Loucy (cell line): ENCODE measurements around the gene PPP1R16B.

ENCODE experiments used
- H2AFZ ChIP-seq: fragments of 200-600 bp; sonication (generic); 2 replicates; pipeline ENCODE4 v1.6.0; 2016; ENCODE audit warnings: antibody characterized with exemption, mild to moderate bottlenecking, low read length, moderate library complexity
- H3F3A ChIP-seq: fragments of 200-600 bp; 2 replicates; pipeline ENCODE4 v1.6.0; 2016; ENCODE audit warnings: antibody characterized with exemption, low read depth, mild to moderate bottlenecking
- H3K27me3 ChIP-seq: fragments of 200-600 bp; sonication (generic); 2 replicates; pipeline ENCODE4 v1.6.1; 2014; ENCODE audit warnings: low read length, mild to moderate bottlenecking; ENCODE audit not compliant: insufficient read depth, poor library complexity, severe bottlenecking
- H3K36me3 ChIP-seq: fragments of 200-600 bp; sonication (generic); 2 replicates; pipeline ENCODE4 v1.6.1; 2016; ENCODE audit warnings: low read length; ENCODE audit not compliant: insufficient read depth
- H3K4me1 ChIP-seq: fragments of 200-600 bp; sonication (generic); 2 replicates; pipeline ENCODE4 v1.5.1; 2014; ENCODE audit warnings: low read length, mild to moderate bottlenecking; ENCODE audit not compliant: insufficient read depth, poor library complexity, severe bottlenecking
- H3K4me2 ChIP-seq: fragments of 200-600 bp; sonication (generic); 2 replicates; pipeline ENCODE4 v1.6.0; 2014; ENCODE audit warnings: antibody characterized with exemption, low read length, low read depth, mild to moderate bottlenecking; ENCODE audit not compliant: poor library complexity, severe bottlenecking
- H3K4me3 ChIP-seq: fragments of 200-600 bp; sonication (generic); 2 replicates; pipeline ENCODE4 v1.5.1; 2014; ENCODE audit warnings: low read length, mild to moderate bottlenecking, mixed read lengths; ENCODE audit not compliant: poor library complexity, severe bottlenecking
- H3K79me2 ChIP-seq: fragments of 200-600 bp; sonication (generic); 2 replicates; pipeline ENCODE4 v1.6.1; 2014; ENCODE audit warnings: low read length; ENCODE audit not compliant: insufficient read depth
- H3K9ac ChIP-seq: fragments of 200-600 bp; sonication (generic); 2 replicates; pipeline ENCODE4 v1.6.0; 2014; ENCODE audit warnings: mild to moderate bottlenecking, low read depth, low read length, moderate library complexity; ENCODE audit not compliant: poor library complexity, severe bottlenecking
- H3K9me2 ChIP-seq: fragments of 200-600 bp; sonication (generic); replicated peaks from 2 replicates; pipeline ENCODE4 v1.6.1; 2016; ENCODE audit warnings: low read depth, low read length, mixed read lengths
- H3K9me3 ChIP-seq: fragments of 200-600 bp; sonication (generic); 2 replicates; pipeline ENCODE4 v1.6.1; 2014; ENCODE audit warnings: mild to moderate bottlenecking, antibody characterized with exemption, low read length, low read depth; ENCODE audit not compliant: insufficient read depth
- H4K20me1 ChIP-seq: fragments of 200-600 bp; sonication (generic); 2 replicates; pipeline ENCODE4 v1.6.0; 2014; ENCODE audit warnings: antibody characterized with exemption, low read length, mild to moderate bottlenecking; ENCODE audit not compliant: insufficient read depth, poor library complexity, severe bottlenecking
- EZH2phosphoT487 ChIP-seq: fragments of 200-600 bp; IDR thresholded peaks from 2 replicates; pipeline ENCODE4 v1.6.1; 2018; ENCODE audit warnings: antibody characterized with exemption, mild to moderate bottlenecking, moderate library complexity, borderline replicate concordance
- TF ChIP-seq, protein P1 (sequence below): fragments of 200-600 bp; sonication (generic); conservative IDR thresholded peaks from 2 replicates; pipeline ENCODE4 v1.5.1; 2014; ENCODE audit warnings: mild to moderate bottlenecking, antibody characterized with exemption, low read length

Gene PPP1R16B

DNA sequence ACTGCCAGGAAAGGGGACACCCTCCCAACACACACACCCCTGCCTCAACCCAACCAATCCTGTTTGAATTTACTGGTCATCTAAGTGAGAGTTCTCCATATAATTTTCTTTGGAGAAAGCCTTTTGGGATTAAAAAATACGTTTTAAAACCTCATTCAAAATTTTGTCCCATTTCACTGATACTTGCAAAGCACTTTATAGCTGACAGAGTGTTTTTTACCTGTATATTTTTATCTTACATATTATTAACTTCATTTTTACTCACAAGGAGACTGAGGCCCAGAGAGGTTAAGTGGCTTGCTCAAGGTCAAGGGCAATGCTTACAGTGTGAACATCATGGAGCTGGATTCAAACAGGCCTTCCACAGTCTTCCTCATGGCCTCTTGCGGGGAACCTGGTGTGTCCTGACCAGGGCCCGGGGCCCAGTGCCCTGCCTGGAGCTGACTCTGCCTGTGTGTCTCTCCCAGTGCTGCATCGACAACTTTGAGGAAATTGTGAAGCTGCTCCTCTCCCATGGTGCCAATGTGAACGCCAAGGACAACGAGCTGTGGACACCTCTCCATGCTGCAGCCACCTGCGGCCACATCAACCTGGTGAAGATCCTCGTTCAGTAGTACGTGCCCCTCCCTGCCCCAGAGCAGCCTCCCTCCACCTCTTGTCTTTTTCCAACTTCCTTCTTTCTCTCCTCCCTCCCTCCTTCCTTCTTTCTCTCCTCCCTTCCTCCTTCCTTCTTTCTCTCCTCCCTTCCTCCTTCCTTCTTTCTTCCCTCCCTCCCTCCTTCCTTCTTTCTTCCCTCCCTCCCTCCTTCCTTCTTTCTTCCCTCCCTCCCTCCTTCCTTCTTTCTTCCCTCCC lies 89.8 kb downstream of the PPP1R16B start:
- Histone ChIP-seq H3K4me3 (no peak overlapping the region), H3K36me3 (peaks cover 15% of the 10 kb centered on the region; the same call in 1 of the 2 replicates), H3K9me2 (no peaks in the 10 kb centered on the region), H3K4me1 (no peaks in the 10 kb centered on the region), H3F3A (no peaks in the 10 kb centered on the region), H3K9ac (no peak overlapping the region), H3K27me3 (no peaks in the 10 kb centered on the region), H4K20me1 (no peaks in the 10 kb centered on the region), H3K79me2 (no peaks in the 10 kb centered on the region), H2AFZ (no peak overlapping the region), H3K9me3 (no peaks in the 10 kb centered on the region), H3K4me2 (no peak overlapping the region)
- TF ChIP-seq, protein P1, sequence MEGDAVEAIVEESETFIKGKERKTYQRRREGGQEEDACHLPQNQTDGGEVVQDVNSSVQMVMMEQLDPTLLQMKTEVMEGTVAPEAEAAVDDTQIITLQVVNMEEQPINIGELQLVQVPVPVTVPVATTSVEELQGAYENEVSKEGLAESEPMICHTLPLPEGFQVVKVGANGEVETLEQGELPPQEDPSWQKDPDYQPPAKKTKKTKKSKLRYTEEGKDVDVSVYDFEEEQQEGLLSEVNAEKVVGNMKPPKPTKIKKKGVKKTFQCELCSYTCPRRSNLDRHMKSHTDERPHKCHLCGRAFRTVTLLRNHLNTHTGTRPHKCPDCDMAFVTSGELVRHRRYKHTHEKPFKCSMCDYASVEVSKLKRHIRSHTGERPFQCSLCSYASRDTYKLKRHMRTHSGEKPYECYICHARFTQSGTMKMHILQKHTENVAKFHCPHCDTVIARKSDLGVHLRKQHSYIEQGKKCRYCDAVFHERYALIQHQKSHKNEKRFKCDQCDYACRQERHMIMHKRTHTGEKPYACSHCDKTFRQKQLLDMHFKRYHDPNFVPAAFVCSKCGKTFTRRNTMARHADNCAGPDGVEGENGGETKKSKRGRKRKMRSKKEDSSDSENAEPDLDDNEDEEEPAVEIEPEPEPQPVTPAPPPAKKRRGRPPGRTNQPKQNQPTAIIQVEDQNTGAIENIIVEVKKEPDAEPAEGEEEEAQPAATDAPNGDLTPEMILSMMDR: no peak
- no peak for TF ChIP-seq EZH2phosphoT487

DNA sequence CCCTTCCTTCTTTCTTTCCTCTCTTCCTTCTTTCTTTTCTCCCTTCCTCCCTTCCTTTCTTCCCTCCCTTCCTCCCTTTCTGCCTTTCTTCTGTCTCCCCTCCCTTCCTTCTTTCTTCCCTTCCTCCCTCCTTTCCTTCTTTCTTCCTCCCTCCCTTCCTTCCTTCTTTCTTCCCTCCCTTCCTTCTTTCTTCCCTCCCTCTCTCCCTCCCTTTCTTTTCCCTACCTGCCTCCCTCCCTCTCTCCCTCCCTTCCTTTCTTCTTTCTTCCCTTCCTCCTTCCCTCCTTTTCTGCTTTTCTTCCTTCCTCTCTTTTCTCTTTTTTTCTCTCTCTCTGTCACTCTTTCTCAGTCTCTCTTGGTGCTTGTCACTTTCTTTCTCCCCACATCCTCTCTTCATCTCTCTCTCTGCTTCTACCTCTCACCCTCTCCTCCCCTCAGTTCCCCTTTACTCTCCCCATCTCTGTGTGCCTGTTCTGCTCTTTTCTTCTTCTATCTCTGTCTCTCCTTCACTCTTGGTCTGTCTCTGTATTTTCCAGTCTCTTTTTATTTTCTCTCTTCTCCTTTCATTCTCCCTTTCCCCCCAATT lies 90.6 kb downstream of the PPP1R16B start:
- no peak overlapping the region for H3K4me2 ChIP-seq
- H4K20me1 ChIP-seq: no peaks in the 10 kb centered on the region
- no peaks in the 10 kb centered on the region for H3K79me2 ChIP-seq
- no peaks in the 10 kb centered on the region for H3K27me3 ChIP-seq
- H3K4me3 ChIP-seq: no peak overlapping the region
- TF ChIP-seq EZH2phosphoT487: no peak
- TF ChIP-seq, protein P1: no peak
- peaks cover 15% of the 10 kb centered on the region; the same call in 1 of the 2 replicates for H3K36me3 ChIP-seq
- no peak overlapping the region for H3K9ac ChIP-seq
- no peaks in the 10 kb centered on the region for H3F3A ChIP-seq
- H3K4me1 ChIP-seq: no peaks in the 10 kb centered on the region
- no peaks in the 10 kb centered on the region for H3K9me2 ChIP-seq
- no peaks in the 10 kb centered on the region for H3K9me3 ChIP-seq
- no peak overlapping the region for H2AFZ ChIP-seq

DNA sequence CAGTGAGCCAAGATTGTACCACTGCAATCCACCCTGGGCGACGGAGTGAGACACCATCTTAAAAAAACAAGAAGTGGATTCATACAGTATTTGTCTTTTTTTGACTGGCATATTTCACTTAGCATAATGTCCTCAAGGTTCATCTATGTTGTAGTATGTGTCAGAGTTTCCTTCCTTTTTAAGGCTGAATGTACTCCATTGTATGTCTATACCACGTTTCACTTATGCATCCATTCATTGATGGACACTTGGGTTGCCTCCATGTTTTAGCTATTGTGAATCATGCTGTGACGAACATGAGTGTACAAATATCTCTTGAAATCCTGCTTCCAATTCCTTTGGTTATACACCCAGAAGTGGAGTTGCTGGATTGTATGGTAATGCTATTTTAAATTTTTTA lies 91.8 kb downstream of the PPP1R16B start:
- H3K9me2 ChIP-seq: no peaks in the 10 kb centered on the region
- no peak overlapping the region for H3K9ac ChIP-seq
- H4K20me1 ChIP-seq: no peaks in the 10 kb centered on the region
- peaks cover 22% of the 10 kb centered on the region; the same call in 1 of the 2 replicates for H3K36me3 ChIP-seq
- H3K4me2 ChIP-seq: no peak overlapping the region
- H3F3A ChIP-seq: no peaks in the 10 kb centered on the region
- no peak overlapping the region for H2AFZ ChIP-seq
- H3K9me3 ChIP-seq: no peaks in the 10 kb centered on the region
- H3K4me1 ChIP-seq: no peaks in the 10 kb centered on the region
- TF ChIP-seq EZH2phosphoT487: no peak
- TF ChIP-seq, protein P1: no peak
- no peak overlapping the region for H3K4me3 ChIP-seq
- H3K27me3 ChIP-seq: no peaks in the 10 kb centered on the region
- H3K79me2 ChIP-seq: no peaks in the 10 kb centered on the region
